ENCODE measurements around the gene SPOCD1.

The SPOCD1 gene

GRCh38 chr1:31815752-31816500, at the start of gene SPOCD1:
SPOCD1 (minus strand) TSS chr1:31816022; CDS start chr1:31815333, 689 bp downstream.
- peak; percentile 88 for DNase-seq

GRCh38 chr1:31862071-31862470, 46.2 kb upstream of the SPOCD1 start:
- DNase-seq, result no peak

GRCh38 chr1:31861346-31861745, 45.5 kb upstream of the SPOCD1 start:
- DNase-seq, result no peak

- no peak for DNase-seq
Observed at GRCh38 chr1:31860581-31860980, 44.8 kb upstream of the SPOCD1 start.

- no peak for DNase-seq
Observed at GRCh38 chr1:31859719-31860118, 43.9 kb upstream of the SPOCD1 start.

- DNase-seq, result no peak
Observed at GRCh38 chr1:31859044-31859443, 43.2 kb upstream of the SPOCD1 start.

GRCh38 chr1:31857863-31858262, 42.0 kb upstream of the SPOCD1 start:
- no peak for DNase-seq

- DNase-seq, result no peak
Observed at GRCh38 chr1:31856140-31856539, 40.3 kb upstream of the SPOCD1 start.

GRCh38 chr1:31855038-31855845, 39.4 kb upstream of the SPOCD1 start:
- no peak for DNase-seq

GRCh38 chr1:31849653-31850052, 33.8 kb upstream of the SPOCD1 start:
- no peak for DNase-seq

- DNase-seq, result peak; percentile 76
Observed at GRCh38 chr1:31848381-31848897, 32.6 kb upstream of the SPOCD1 start.

- DNase-seq, result no peak
Observed at GRCh38 chr1:31846484-31846883, 30.7 kb upstream of the SPOCD1 start.

GRCh38 chr1:31843506-31843905, 27.7 kb upstream of the SPOCD1 start:
- no peak for DNase-seq

GRCh38 chr1:31839662-31840343, 24.0 kb upstream of the SPOCD1 start:
- no peak for DNase-seq

- no peak for DNase-seq
Observed at GRCh38 chr1:31837451-31838158, 21.8 kb upstream of the SPOCD1 start.

- no peak for DNase-seq
Observed at GRCh38 chr1:31836638-31837037, 20.8 kb upstream of the SPOCD1 start.

- DNase-seq, result no peak
Observed at GRCh38 chr1:31835415-31835814, 19.6 kb upstream of the SPOCD1 start.

- peak; percentile 47 for DNase-seq
Observed at GRCh38 chr1:31834501-31834900, 18.7 kb upstream of the SPOCD1 start.

GRCh38 chr1:31831397-31832378, 15.9 kb upstream of the SPOCD1 start:
- no peak for DNase-seq

GRCh38 chr1:31830511-31830910, 14.7 kb upstream of the SPOCD1 start:
- no peak for DNase-seq

- no peak for DNase-seq
Observed at GRCh38 chr1:31830065-31830464, 14.2 kb upstream of the SPOCD1 start.

Measured in CD4-positive, alpha-beta T cell treated with Interleukin-17A for 4 hours (primary cell).